GM12878 (cell line): Measurements from ENCODE around the gene PIEZO2. TPM values are rescaled to one million over a fixed set of nuclear protein-coding genes. Genes with fewer than 3 reads are reported as not detected.

Source experiments
- ATAC-seq: fragments of 200-7000 bp; cut with Tn5 transposase; 3 replicates; pipeline ENCODE4 v1.9.1; 2020; ENCODE audit warnings: mild to moderate bottlenecking, moderate library complexity
- BruUV-seq: library from RNA; stranded (reverse); fragments of 400-500 nt; replicated peaks from 2 replicates; lab custom pipeline; 2021; lab: Mats Ljungman, UMichigan
- CTCF ChIA-PET: fragments of 300-600 bp; sonication (Branson Sonifier 250); formaldehyde crosslinking; extraction: SDS; loops from one replicate; lab custom pipeline; 2021; ENCODE audit warnings: inconsistent platforms; lab: Yijun Ruan, JAX
- POLR2A ChIA-PET: fragments of 350-600 bp; formaldehyde crosslinking; extraction: SDS; loops from one replicate; lab custom pipeline; 2021; ENCODE audit warnings: inconsistent platforms; lab: Charles Lee
- RAD21 ChIA-PET: fragments of 300-600 bp; sonication (Branson Sonifier 250); formaldehyde crosslinking; loops from one replicate; lab custom pipeline; 2023; ENCODE audit warnings: antibody characterized with exemption; ENCODE audit not compliant: unreplicated experiment; lab: Charles Lee
- SMC1A ChIA-PET: fragments of 300-600 bp; sonication (Branson Sonifier 250); formaldehyde crosslinking; loops from one replicate; lab custom pipeline; 2023; ENCODE audit not compliant: unreplicated experiment, uncharacterized antibody; lab: Charles Lee
- DNase-seq: peaks from one replicate; pipeline ENCODE4 v3.0.0-alpha.2; 2011; ENCODE audit warnings: low read depth, low spot score
- FAIRE-seq: peaks from 3 replicates; lab custom pipeline; 2011; peaks lifted over from hg19 to GRCh38; lab: Jason Lieb, UNC
- H2AFZ ChIP-seq: 2 replicates; pipeline ENCODE4 v1.6.0; 2011; ENCODE audit warnings: low read depth, low read length, control low read depth; ENCODE audit not compliant: control insufficient read depth
- H3K27ac ChIP-seq: 2 replicates; pipeline ENCODE4 v1.5.1; 2011; ENCODE audit warnings: control low read depth; ENCODE audit not compliant: control insufficient read depth, insufficient read depth
- H3K27me3 ChIP-seq, 2 experiments: replicated peaks in 1 of 2; 2 replicates each; pipeline versions ENCODE4 v1.6.0 to v1.6.1; 2011; ENCODE audit warnings: low read length in 1 of 2; ENCODE audit not compliant: control insufficient read depth in 2 of 2, insufficient read depth in 2 of 2
- H3K36me3 ChIP-seq, 2 experiments: 2 replicates each; pipeline ENCODE4 v1.5.1; 2011; ENCODE audit warnings: low read length in 1 of 2; ENCODE audit not compliant: control insufficient read depth in 2 of 2, insufficient read depth in 2 of 2
- H3K4me1 ChIP-seq: 2 replicates; pipeline ENCODE4 v1.6.1; 2011; ENCODE audit warnings: mild to moderate bottlenecking, low read length, moderate library complexity, mixed read lengths; ENCODE audit not compliant: control insufficient read depth, insufficient read depth
- H3K4me2 ChIP-seq: 2 replicates; pipeline ENCODE4 v1.6.0; 2011; ENCODE audit warnings: control low read depth; ENCODE audit not compliant: control insufficient read depth, insufficient read depth
- H3K4me3 ChIP-seq: fragments of 200-600 bp; sonication (generic); 2 replicates; pipeline ENCODE4 v1.5.1; 2016
- H3K79me2 ChIP-seq: 2 replicates; pipeline ENCODE4 v1.6.0; 2011; ENCODE audit warnings: low read length; ENCODE audit not compliant: control insufficient read depth, insufficient read depth
- H3K9ac ChIP-seq: 2 replicates; pipeline ENCODE4 v1.8.0; 2011; ENCODE audit warnings: low read length, control low read depth, mixed read lengths; ENCODE audit not compliant: control insufficient read depth, insufficient read depth
- H3K9me3 ChIP-seq: replicated peaks from 3 replicates; pipeline ENCODE4 v1.5.1; 2011; ENCODE audit warnings: mild to moderate bottlenecking, low read length; ENCODE audit not compliant: control insufficient read depth, insufficient read depth
- H4K20me1 ChIP-seq: 2 replicates; pipeline ENCODE4 v1.6.0; 2011; ENCODE audit not compliant: control insufficient read depth, insufficient read depth
- CHD2 ChIP-seq: IDR thresholded peaks from 2 replicates; pipeline ENCODE4 v1.6.1; 2011; ENCODE audit warnings: low read depth, low read length, improper control_type of control experiment, borderline replicate concordance
- ESRRA ChIP-seq: IDR thresholded peaks from 2 replicates; pipeline ENCODE4 v1.6.1; 2012; ENCODE audit warnings: mild to moderate bottlenecking, low read length, improper control_type of control experiment
- POLR2A ChIP-seq: IDR thresholded peaks from 2 replicates; pipeline ENCODE4 v1.6.1; 2011; ENCODE audit warnings: low read depth, mild to moderate bottlenecking, low read length
- TCF3 ChIP-seq: IDR thresholded peaks from 2 replicates; pipeline ENCODE4 v1.6.1; 2012; ENCODE audit warnings: low read depth, mild to moderate bottlenecking, low read length, borderline replicate concordance; ENCODE audit not compliant: insufficient read depth
- WGBS: methylation state at CpG from one replicate; pipeline ENCODE4 v1.1.6; 2016; ENCODE audit warnings: low lambda C conversion rate; ENCODE audit not compliant: insufficient replicate concordance, insufficient coverage; ENCODE audit errors: missing lambda C conversion rate; 5-methylcytosine and 5-hydroxymethylcytosine counted together
- in situ Hi-C: fragments of 300-500 bp; cut with MboI; formaldehyde crosslinking; loops from 9 replicates; pipeline ENCODE4 v1.14.3; 2018; ENCODE audit warnings: mixed read lengths
- intact Hi-C: fragments of 100-400 bp; cut with micrococcal nuclease; formaldehyde crosslinking; loops from one replicate; pipeline ENCODE4 v1.14.2; 2022; ENCODE audit not compliant: unreplicated experiment
- polyA plus RNA-seq, 11 experiments: library from polyadenylated mRNA; depleted of rRNA in 4 of 11; unstranded in 6 of 11; stranded (reverse) in 5 of 11; fragments of >200 nt; fragmentation: Nextera tagmentation in 4 of 11; fragmentation: Illumina TruSeq in 1 of 11; extraction: Ambion mirVana in 4 of 11; extraction: Trizol in 1 of 11; gene quantifications; 1 replicate in 1 of 11; 2 replicates in 10 of 11; pipeline versions ENCODE4 v1.2.1 to v1.2.3, GENCODE V29; 2011 to 2016; ENCODE audit warnings: inconsistent platforms in 2 of 11, missing spikeins in 2 of 11, low read depth in 1 of 11
- total RNA-seq, 4 experiments: library from RNA; depleted of rRNA in 3 of 4; stranded (reverse); fragments of >200 nt in 3 of 4; fragmentation: Illumina TruSeq in 1 of 4; extraction: Trizol in 1 of 4; gene quantifications; 2 replicates each; pipeline versions ENCODE4 v1.2.1 to v1.2.3, GENCODE V29; 2013 to 2021
- TF ChIP-seq, protein P1 (sequence below): IDR thresholded peaks from 2 replicates; pipeline ENCODE4 v1.6.1; 2012; ENCODE audit warnings: low read depth, low read length, improper control_type of control experiment
- TF ChIP-seq, protein P2 (sequence below): fragments of 450-650 bp; formaldehyde crosslinking; IDR thresholded peaks from 2 replicates; pipeline ENCODE4 v1.4.0; 2020; ENCODE audit warnings: mild to moderate bottlenecking, moderate library complexity

Gene PIEZO2
- total and polyA plus RNA-seq, 10 of the 15 experiments (the other 5 are each of a cell fraction or from before 2014, with no cell fraction given), result 6.7 to 42.3 (median 27.4) TPM

DNA sequence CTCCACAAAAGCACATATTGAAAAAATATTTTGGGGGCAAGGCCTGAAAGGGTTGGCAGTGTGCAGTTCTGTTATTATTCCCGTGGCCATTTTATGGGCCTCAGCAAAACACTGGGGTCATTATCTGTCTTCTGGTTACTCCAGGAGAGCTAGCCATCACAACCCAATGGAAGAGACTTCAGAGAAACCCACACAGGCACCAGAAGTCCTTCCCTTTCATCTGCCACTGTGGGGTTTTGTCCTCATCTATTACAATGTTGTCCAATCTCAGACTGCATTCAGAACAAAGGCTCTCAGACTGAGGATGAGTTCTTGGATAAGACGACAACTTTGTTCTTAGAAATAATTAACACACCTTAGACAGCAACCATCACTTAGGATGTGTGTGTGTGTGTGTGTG lies 98.4 kb downstream of the PIEZO2 start (continued):
- TF ChIP-seq, protein P1, sequence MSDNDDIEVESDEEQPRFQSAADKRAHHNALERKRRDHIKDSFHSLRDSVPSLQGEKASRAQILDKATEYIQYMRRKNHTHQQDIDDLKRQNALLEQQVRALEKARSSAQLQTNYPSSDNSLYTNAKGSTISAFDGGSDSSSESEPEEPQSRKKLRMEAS, result no peak
- TF ChIP-seq TCF3, result no peak
- TF ChIP-seq, protein P2, sequence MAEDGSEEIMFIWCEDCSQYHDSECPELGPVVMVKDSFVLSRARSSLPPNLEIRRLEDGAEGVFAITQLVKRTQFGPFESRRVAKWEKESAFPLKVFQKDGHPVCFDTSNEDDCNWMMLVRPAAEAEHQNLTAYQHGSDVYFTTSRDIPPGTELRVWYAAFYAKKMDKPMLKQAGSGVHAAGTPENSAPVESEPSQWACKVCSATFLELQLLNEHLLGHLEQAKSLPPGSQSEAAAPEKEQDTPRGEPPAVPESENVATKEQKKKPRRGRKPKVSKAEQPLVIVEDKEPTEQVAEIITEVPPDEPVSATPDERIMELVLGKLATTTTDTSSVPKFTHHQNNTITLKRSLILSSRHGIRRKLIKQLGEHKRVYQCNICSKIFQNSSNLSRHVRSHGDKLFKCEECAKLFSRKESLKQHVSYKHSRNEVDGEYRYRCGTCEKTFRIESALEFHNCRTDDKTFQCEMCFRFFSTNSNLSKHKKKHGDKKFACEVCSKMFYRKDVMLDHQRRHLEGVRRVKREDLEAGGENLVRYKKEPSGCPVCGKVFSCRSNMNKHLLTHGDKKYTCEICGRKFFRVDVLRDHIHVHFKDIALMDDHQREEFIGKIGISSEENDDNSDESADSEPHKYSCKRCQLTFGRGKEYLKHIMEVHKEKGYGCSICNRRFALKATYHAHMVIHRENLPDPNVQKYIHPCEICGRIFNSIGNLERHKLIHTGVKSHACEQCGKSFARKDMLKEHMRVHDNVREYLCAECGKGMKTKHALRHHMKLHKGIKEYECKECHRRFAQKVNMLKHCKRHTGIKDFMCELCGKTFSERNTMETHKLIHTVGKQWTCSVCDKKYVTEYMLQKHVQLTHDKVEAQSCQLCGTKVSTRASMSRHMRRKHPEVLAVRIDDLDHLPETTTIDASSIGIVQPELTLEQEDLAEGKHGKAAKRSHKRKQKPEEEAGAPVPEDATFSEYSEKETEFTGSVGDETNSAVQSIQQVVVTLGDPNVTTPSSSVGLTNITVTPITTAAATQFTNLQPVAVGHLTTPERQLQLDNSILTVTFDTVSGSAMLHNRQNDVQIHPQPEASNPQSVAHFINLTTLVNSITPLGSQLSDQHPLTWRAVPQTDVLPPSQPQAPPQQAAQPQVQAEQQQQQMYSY (CRISPR knock-in tag), result no peak

DNA sequence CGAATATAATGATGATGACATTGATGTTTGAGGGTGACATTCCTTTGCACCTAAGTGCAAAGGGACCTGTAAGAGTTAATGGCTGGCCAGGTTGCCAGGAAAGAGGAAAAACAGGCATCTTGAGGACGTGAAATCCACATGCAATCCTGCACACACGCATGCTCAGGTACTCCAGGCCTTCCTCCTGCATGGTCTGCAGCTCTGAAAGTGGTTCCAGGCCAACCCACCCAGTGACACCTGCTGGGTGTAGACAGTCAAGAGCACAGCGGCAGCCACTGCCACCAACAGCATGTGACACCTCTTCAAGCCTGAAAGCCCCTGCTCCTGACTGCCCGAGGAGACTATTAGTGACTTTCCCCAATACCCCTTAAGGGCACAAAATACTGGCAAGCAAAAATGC lies 101.6 kb downstream of the PIEZO2 start:
- Histone ChIP-seq H3K4me3 (no peak overlapping the region), H3K79me2 (peaks cover 50% of the 10 kb centered on the region), H3K27ac (no peak overlapping the region), H3K36me3 (peaks cover 0 to 7% of the 10 kb centered on the region in 2 experiments; a peak in 1 of 4 replicates), H4K20me1 (no peaks in the 10 kb centered on the region), H2AFZ (no peak overlapping the region), H3K4me1 (peaks cover 10% of the 10 kb centered on the region), H3K9me3 (peaks cover 17% of the 10 kb centered on the region), H3K27me3 (no peaks in the 10 kb centered on the region), H3K4me2 (no peak overlapping the region), H3K9ac (no peak overlapping the region; the same call in 1 of the 2 replicates)
- ChIA-PET POLR2A (interaction anchor here (0.6 to 1.6 kb wide), 2 partner anchors 19 to 59 kb away, joined by 3 to 5 read pairs; no protein-coding TSS in a partner anchor), RAD21 (interaction anchor here (1.3 to 2.4 kb wide), 5 partner anchors 96 to 158 kb away, joined by 4 to 10 read pairs (median 6); no protein-coding TSS in a partner anchor), CTCF (interaction anchor here (0.6 to 5.6 kb wide), 8 partner anchors 7 to 196 kb away, joined by 3 to 55 read pairs (median 3); no protein-coding TSS in a partner anchor), SMC1A (interaction anchor here (1.1 to 3.0 kb wide), 10 partner anchors 8 to 103 kb away, joined by 4 to 16 read pairs (median 6); no protein-coding TSS in a partner anchor)
- in situ Hi-C loops (no loop called here), intact Hi-C loops (loop anchor here (10.0 kb wide), 1 partner anchor 47 kb away; no protein-coding TSS in a partner anchor)
- 0 out of 3 replicates have a peak, but pooled peaks have one; percentile 10 for ATAC-seq
- TF ChIP-seq POLR2A, result no peak
- no peak for TF ChIP-seq ESRRA
- no peak for TF ChIP-seq CHD2
- DNase-seq, result no peak
- WGBS, result 42% methylated on average over 5 of the region's 5 CpGs
- no TSS peak for BruUV-seq
- FAIRE-seq, result no peak
